HG02588 (cell line): ENCODE data around the gene SS18L1.

Experiments used
- ATAC-seq: cut with Tn5 transposase; IDR thresholded peaks from one replicate; pipeline ENCODE4 v1.9.1; 2021; ENCODE audit warnings: mild to moderate bottlenecking, moderate library complexity; ENCODE audit not compliant: unreplicated experiment

SS18L1 gene

DNA sequence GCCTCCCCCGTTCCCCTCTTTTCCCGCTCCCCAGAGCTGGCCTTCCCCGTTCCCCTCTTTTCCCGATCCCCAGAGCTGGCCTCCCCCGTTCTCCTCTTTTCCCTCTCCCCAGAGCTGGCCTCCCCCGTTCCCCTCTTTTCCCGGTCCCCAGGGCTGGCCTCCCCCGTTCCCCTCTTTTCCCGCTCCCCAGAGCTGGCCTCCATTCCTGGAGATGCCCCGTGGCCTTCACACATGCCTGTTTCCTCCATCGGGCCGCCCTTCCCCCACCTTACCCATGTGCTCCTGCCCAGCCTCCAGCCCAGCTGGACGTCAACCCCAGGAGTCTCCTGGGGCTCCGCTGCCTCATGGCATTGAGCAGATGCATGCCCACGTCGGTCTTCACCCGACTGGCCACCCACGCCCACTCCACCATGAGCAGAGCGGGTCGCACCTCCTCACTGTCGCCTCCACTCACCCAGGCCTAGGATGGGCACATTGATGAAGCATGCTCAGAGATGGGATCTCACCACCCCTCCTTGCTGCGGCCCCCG lies 8.3 kb downstream of the SS18L1 start:
- ATAC-seq = no peak

DNA sequence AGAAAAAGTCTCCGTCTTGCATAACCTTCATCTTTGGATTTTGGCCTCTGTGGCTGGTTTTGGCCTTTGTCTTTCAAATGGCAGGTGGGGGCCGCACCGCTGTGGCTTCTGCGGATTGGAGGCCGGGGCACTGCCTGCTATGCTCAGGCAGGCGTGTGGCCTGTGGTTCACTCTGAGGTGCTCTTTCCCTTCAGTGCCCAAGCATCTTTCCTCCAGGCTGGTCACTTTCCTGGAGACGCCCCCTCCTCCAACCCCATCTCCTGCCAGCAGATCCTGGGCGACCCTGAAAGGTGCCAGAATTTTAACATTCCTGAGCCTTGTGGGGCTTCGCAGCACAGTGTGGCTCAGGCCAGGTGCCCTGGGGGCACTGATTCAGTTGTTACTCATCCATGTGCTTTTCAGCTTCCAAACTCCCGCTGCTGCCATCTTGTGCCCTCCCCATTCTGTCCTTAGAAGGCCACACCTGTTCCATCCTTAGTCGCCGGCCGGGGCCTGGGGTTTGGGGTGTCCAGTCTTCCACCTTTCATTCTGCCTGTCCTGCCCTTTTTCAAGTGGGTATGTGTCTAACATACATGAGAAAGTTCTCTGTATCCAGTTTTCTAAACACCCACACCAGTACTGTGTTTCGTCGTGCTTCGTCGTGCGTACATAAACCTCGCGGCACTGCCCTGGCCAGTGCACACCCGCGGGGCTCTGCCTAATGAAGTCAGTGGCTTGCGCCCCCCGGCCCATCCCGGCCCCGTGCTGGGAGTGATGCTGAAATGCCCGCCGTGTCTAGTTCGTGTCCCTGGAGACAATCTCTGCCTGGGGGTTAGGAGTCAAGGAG lies 12.1 kb downstream of the SS18L1 start:
- ATAC-seq = no peak

DNA sequence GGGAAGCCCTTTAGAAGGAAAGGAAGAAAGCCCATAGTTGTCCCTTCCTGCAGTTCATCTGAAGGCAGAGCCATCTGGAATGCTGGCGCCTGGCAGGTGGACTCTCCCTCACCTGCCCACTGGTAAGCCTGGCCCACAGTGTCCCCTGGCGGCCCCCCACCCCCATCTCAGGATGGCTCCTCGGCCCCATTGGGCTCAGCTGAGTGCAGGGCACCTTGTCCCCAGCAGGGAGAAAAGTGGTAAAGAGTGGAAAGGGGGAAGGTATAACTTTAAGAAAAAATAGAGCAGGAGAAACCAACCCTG lies 12.6 kb downstream of the SS18L1 start:
- no peak for ATAC-seq

DNA sequence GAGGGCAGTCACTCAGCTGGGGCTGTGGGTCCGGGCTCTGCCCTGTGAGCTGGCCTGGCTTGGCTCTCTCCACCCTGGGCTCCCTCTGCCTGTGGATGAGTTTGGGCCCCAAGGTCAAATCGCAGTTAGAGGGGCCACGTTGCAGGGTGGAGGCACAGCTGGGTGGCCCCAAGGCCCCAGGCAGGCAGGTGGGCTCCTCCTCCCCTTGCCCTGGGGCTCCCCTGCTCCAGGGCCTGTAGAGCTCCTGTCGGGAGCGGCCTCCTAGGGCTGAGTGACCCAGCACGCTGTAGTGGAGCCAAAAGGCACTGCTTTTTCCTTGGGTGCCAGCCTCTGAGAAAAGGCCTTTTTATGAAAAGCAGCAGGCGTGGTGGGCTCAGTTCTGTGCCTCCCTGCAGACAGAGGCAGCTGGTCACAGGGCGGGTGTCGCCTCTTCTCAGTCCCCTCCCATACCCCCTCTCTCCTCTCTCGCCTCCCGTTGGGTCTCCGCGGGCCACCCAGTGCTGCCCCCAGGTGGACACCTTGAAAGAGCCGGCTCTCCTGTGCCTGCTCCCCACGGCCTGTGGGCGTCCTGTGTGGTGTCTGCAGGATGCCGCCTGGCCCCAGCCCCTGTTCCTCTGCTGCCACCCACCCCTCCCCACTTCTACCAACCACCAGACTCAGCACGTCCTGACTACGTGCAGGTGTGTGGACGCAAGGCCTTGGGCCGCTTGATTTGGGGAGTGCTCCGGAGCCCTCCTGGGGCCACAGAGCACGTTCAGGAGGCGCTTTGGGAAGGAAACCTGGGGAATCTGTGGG lies 13.2 kb downstream of the SS18L1 start:
- ATAC-seq = no peak

DNA sequence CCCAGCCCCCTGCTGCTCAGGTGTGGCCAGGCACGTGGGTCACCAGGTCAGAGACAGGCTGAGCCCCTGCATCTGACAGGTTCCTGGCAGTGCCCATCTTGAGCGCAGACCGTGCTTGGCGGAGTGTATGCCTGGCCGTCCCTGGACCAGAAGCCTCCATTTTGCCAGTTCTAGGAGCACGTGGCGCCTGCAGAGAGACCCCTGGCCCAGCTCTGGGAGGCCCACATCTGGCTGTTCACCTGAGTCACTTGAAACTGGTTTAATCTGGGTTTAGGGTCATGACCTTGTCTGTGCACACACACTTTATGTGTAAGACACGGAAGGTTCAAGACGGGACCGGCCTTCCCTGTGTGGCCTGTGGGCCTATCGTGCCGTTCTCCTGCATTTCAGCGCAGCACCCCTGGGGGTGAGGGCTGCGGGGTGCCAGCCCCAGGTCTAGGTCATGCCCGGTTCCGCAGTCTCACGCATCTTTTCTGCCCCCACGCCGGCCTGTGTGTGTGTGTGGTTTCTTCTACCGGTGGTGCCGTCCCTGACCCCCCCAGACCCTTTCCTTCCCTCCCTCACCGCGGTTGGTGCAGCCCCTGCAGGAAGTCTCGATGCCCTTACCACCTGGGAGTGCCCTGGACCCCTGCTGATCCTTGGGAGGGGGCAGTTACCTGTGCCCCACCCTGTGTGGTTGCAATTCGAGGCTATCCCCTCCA lies 14.0 kb downstream of the SS18L1 start:
- ATAC-seq = no peak

DNA sequence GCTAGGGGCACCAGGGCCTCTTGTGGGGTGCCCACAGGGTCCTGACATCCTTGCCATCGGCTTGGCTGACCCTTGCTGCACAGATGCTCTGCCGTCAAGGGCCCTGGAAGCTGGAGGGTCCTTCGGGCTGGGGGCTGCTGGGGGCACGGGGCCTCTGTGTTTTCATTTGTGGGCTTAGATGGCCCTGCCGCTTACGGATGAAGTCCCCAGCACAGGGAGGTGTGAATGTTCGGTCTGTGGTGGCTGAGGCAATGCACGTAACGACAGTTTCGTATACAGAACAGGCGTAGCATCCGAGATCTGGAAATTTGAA lies 14.5 kb downstream of the SS18L1 start:
- no peak for ATAC-seq

DNA sequence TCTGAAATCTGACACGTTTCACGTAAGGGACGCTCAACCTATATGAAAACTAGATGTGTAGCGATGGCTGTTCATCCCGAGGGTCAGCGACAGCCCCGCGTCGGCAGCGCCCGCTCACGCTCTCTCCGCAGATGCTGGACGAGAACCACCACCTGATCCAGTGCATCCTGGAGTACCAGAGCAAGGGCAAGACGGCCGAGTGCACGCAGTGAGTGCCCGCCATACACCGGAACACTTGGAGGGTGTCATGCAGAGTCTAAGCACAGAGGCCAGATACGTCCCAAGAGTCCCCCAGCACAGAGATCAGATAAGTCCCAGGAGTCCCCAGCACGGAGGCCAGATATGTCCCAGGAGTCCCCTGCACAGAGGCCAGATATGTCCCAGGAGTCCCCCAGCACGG lies 15.0 kb downstream of the SS18L1 start:
- no peak for ATAC-seq

DNA sequence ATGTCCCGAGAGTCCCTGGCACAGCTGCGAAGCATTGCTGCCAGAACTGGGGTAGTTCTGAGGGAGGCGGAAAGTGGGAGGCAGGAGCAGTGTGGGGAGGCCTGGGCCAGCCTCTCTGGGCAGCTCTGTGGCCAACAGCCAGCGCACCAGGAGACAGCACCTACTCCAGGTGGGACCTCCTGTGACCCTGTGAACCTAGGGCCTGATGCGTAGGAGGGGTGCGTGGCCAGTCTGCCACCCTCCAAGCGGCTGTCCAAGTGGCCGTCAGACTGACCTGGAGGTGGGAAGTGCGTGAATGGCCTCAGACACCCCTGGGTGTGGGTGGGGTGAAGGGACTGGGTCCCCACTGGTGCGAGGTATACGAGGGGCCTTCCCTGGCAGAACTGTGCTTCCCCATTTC lies 15.5 kb downstream of the SS18L1 start:
- ATAC-seq = no peak

DNA sequence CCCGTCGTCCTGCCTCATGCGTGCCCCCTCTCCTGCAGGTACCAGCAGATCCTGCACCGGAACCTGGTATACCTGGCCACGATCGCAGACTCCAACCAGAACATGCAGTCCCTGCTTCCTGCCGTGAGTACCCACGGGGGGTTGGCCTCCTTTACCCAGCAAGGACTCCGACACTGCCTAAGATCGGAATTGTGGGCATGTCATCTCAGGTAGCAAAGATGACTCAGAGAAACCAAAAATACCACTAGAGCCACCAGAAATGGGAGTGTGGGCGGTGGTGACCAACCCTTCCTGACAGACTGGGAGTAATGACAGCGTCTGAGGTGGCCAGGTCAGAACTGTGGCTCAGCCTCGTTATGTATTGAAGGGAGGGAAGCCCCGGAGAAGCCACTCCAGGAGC lies 16.3 kb downstream of the SS18L1 start:
- no peak for ATAC-seq

DNA sequence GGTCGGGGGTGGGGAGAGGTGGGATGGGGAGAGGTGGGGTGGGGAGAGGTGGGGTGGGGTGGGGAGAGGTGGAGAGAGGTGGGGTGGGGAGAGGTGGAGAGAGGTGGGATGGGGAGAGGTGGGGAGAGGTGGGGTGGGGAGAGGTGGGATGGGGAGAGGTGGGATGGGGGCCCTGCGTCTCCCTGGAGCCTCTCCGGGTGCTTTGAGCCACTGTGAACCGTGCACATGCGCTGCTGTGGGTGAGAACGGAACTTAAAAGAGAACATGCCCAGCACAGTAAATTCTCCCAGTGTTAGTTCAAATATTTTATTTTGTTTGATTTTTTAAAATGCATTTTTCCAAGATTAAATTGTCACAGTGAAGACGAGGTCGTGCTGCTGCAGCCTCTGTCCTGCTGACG lies 16.7 kb downstream of the SS18L1 start:
- no peak for ATAC-seq

DNA sequence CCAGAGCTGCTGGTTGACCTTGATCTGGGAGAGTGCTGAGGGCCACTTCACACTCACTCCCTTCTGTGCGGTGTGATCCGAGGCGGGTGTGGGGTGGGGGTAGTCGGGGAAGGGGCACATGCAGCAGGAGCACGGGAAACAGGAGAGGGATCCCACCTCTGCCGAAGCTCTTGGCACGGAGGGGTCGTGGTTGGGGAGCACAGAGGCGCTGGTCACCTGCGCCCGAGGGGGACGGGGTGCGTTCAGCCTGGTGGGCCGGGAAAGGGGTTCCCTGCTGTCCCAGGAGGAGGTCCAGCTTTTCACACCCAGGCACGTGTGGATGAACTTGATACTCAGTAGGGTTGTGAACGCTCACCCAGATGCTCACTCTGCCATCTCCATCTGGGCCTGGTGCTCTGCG lies 17.3 kb downstream of the SS18L1 start:
- ATAC-seq = no peak

DNA sequence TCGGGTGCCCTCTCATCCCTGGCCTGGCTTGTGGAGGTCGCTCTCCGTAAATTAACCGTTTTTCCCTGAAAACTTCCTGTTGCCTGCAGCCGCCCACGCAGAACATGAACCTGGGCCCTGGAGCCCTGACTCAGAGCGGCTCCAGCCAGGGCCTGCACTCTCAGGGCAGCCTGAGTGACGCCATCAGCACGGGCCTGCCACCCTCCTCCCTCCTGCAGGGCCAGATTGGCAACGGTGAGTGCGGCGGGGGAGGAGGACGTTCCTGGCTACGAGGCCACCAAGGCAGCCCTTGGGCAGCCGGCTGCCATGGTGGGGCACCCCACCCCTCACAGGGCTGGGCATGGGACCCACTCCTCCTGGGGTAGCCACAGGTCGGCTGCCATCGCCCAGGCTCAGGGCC lies 17.8 kb downstream of the SS18L1 start:
- no peak for ATAC-seq

DNA sequence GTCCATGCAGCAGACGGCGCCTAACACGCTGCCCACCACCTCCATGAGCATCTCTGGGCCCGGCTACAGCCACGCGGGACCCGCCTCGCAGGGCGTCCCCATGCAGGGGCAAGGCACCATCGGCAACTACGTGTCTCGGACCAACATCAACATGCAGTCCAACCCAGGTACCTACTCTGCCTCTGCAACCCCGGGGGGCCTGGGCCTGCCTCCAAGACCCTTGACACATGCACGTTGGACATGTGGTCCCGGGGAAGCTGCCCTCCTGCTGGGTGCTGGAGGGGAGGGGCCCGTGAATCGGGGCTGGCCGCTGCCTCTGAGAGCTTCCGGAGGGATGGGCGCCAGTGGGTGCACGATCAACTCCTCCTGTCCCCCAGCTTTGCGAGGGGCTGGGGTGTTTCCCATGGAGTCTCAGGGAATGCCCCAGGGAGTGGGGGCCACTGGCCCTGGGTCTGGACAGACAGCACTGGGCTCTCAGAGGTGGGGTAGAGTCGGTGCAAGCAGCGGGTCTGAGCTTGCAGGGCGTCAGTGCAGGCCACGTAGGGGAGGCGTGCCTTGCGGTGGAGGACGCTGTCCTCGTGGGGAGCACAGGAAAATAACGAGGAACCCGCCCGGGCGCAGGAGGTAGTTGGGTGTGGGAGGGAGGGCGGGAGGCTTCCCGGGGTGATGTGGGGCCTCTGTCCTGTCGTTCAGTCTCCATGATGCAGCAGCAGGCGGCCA lies 19.4 kb downstream of the SS18L1 start:
- no peak for ATAC-seq

DNA sequence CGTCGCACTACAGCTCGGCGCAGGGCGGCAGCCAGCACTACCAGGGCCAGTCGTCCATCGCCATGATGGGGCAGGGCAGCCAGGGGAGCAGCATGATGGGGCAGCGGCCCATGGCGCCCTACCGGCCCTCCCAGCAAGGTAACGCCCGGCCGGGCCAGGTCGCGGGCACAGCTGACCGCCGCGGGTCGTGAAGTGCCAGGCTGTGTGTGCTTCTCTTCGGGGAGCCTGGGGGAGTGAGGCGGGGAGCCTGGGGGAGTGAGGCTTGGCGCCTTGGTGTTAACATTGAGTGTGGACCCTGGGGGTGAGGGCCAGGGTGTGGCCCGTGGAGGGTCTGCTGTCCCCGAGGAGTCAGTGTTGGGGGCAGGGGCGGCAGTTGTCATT lies 19.9 kb downstream of the SS18L1 start:
- ATAC-seq = no peak

DNA sequence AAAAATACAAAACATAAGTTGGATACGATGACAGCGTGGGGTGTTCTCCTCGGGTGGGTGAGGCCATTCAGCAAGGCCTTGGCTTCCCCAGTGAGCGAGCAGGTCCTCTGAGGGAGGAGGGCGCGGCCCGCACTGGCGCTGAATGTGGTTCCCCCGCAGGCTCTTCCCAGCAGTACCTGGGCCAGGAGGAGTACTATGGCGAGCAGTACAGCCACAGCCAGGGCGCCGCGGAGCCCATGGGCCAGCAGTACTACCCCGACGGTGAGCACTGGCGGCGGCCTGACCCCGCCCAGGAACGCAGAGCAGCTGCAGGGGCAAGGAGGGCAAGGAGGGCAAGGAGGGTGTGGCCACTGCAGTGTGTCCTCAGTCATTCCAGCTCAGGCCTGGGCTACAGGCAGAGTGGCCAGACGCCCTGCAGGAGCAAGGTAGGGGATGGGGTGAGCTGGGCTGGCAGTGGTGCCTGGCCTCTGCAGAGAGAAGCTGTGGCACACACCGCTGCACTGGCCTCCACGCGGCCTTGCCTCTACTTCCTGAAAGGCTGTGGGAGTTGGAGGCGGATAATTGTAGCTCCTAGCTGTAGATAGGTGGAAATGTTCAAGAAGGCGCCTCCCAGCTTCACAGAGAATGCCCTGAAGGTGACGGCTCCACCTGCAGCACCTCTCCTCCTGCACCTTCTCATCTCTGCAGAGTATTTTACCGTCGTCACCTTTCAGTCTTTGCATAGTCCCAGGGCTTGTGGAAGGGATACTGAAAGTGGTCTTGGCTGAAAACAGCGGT lies 20.6 kb downstream of the SS18L1 start:
- no peak for ATAC-seq

DNA sequence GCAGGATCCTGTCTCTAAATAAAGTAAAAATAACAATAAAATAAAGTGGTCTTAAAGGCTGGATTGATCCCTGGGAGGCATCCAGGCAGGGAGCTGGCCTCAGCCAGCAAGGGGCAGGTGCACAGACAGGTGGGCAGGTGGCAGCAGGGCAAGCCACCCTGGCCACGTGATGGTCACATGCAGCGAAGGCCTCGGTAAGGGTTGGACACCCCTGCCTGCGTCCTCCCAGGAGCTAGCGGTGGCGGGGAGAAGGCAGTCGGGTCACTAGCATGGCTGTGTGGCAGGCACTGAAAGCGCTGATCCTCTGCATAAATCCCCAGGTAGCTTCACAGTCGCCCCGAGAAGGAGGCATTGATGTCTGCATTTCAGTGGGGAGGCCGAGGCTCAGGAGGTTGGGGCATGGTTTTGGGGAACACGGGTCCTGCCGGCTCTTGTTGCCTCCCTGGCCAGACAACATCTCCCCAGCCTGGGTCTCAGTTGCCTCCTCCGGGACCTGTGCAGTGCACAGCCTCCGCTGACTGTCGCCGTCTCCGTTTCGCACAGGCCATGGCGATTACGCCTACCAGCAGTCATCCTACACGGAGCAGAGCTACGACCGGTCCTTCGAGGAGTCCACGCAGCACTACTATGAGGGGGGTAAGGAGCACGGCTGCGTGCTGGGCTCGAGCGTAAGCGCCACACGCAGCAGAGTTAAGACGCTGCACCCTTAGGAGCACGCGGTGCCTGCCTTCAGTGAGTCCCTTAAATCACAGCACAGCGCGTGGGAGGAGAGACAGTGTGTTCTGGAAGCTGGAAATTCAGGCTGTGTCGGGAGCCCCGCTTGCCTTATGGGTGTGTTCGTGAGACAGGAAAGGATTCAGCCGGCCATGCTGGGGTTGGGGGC lies 21.6 kb downstream of the SS18L1 start:
- no peak for ATAC-seq

DNA sequence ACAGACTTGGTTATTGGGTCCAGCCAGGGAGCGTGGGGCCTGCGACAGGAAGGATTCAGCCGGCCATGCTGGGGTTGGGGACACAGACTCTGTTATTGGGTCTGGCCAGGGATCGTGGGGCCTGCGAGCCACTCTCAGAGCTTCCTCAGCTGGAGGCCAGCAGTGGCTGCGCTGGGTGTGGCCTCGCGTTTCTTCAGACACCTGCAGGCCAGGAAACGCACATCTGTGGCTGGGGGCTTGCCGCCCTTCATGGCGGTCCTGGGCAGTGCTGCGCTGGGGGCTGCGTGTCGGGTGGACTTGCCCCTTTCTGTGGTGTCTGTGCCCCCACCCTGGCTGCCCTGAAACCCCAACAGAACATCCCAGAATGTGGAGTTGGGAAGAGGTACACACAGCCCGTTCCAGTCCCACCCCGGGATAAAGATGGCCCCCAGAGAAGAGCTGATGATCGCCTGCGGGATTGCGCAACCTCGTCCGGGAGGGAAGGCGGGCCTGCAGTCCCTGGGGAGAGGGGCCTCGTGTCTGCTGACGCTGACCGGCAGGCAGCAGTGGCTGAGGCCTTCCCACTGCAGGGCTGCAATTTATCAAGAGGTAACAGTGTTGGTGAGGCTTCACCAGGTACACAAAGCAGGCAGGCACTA lies 22.3 kb downstream of the SS18L1 start:
- no peak for ATAC-seq

DNA sequence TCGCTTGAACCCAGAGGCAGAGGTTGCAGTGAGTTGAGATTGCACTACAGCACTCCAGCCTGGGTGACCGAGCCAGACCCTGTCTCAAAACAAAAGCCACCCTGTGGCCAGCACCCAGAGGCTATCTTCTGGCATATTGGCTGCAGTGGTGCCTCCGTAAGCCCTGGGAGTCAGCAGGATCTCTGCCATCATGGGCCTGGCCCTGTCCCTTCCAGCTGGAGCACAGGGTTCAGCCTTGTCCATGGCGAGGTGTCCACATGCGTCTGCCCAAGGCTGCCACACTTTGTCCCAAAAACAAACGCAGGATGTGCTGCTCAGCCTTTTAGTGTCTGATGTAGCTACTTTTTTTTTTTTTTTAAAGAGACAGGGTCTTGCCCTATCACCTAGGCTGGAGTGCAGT lies 23.9 kb downstream of the SS18L1 start:
- ATAC-seq = no peak

DNA sequence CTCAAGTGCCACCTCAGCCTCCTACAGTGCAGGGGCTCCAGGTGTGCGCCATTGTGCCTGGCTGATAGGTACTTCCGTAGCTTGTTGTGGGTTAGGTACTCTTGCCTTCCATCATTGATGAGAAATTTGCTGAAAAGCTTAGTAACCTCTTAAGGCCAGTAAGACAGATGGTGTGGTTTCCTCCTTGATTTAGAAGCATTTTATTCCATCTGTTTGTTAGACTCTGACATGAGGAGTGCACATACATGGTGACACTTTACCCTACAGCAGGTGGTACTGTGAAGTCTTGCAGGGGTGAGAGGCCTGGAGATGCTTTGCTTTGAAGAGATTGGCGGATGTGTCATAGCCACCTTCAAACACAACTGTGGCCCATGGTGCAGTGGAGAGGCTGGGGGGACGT lies 24.5 kb downstream of the SS18L1 start:
- ATAC-seq = no peak
